HFF-Myc (cell line): ENCODE data around the gene APOB.

Experiments used
- DNase-seq: peaks from one replicate; pipeline ENCODE4 v3.0.0-alpha.2; 2011; ENCODE audit warnings: low read depth; ENCODE audit errors: extremely low read depth
- H3K4me3 ChIP-seq: replicated peaks from 2 replicates; pipeline ENCODE4 v1.5.1; 2011; ENCODE audit warnings: low read depth, mild to moderate bottlenecking, control low read depth, low read length
- CTCF ChIP-seq: IDR thresholded peaks from 2 replicates; pipeline ENCODE4 v1.5.1; 2012; ENCODE audit warnings: mild to moderate bottlenecking, low read depth, low read length, control low read depth; ENCODE audit errors: missing control alignments

Gene APOB

GRCh38 chr2:21001988-21002813 lies 41.7 kb downstream of the APOB start:
- no peak overlapping the region for H3K4me3 ChIP-seq
- no peak for DNase-seq
- TF ChIP-seq CTCF = no peak

DNA sequence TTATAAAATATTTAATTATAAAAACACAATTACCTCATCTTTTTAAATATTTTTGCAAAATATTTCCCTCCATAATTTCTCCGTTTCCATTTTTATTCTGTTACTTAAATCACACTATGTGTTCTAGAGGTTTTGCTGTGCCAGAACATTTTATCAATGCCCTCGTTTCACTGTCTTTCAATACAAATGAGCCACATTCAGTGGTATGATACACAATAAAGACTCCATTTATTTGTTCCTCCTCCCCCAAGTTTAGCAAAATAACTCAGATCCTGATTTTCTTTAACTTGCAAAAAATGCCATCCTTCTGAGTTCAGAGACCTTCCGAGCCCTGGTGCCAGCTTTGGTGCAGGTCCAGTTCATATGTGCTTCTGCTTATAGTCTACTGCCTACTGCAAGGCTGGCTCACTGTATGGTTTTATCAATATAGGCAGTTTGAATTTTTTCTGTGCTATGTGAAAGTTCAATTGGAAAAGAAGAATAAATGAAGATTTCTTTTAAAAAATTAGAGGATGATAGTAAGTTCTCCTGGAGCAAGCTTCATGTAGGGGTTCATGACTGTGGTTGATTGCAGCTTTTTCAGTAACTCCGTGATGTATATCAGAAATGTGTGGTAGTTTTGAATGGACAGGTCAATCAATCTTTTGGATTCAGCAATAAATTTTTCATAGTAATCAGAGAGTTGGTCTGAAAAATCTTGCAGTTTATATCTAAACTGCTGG lies 42.5 kb downstream of the APOB start:
- no peak for DNase-seq
- TF ChIP-seq CTCF = no peak
- no peak overlapping the region for H3K4me3 ChIP-seq

- TF ChIP-seq CTCF = no peak
- no peak overlapping the region for H3K4me3 ChIP-seq
- DNase-seq = no peak
Observed at GRCh38 chr2:20999906-21000645, 43.8 kb downstream of the APOB start.

GRCh38 chr2:20998972-20999905 lies 44.6 kb downstream of the APOB start:
- no peak for TF ChIP-seq CTCF
- DNase-seq = no peak

DNA sequence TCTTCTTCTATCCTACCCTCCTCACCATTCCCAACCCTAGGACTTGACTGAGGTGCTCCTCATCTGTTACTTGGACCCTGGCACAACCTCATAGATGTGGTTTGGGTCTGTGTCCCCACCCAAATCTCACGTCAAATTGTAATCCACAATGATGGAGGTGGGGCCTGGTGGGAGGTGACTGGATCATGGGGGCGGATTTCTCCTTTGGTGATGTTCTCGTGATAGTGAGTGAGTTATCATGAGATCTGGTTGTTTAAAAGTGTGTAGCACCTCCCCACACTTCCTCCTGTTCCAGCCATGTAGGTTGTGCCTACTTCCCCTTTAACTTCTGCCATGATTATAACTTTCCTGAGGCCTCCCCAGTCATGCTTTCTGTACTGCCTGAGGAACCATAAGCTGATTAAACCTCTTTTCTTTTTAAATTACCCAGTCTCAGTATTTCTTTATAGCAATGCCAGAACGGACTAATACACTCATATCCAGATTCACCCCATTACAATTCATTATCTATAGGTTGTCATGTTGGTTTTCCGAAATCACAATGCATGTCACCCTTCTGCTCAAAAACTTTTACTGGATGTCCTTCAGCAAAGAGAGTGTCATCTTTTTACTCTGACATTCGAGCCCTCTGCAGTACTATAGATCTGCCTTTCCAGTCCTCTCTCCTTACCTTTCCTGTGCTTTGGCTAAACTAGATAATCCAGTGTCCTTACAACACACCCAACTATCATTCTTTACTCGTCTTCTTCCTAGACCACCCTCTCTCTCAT lies 45.7 kb downstream of the APOB start:
- DNase-seq = no peak
- no peak for TF ChIP-seq CTCF

More at GRCh38 chr2:20998972-20999905, 44.6 kb downstream of the APOB start:
- H3K4me3 ChIP-seq = no peak overlapping the region

More for the DNA sequence above, 45.7 kb downstream of the APOB start:
- H3K4me3 ChIP-seq = no peak overlapping the region
